Mucosa of stomach (tissue), 1 donor: ENCODE results near the gene CSNK2B.
A peak's percentile ranks its signal among the peaks of the same experiment; 100 is the strongest.

Experiments
- H3K27me3 ChIP-seq: one replicate; pipeline ENCODE4 v1.7.0; 2013; ENCODE audit warnings: mild to moderate bottlenecking, low read length; ENCODE audit not compliant: control insufficient read depth, insufficient read depth
- H3K36me3 ChIP-seq: one replicate; pipeline ENCODE4 v1.7.0; 2013; ENCODE audit warnings: low read length; ENCODE audit not compliant: control insufficient read depth, insufficient read depth
- H3K4me1 ChIP-seq: one replicate; pipeline ENCODE4 v1.7.0; 2013; ENCODE audit warnings: mild to moderate bottlenecking, low read length; ENCODE audit not compliant: control insufficient read depth, insufficient read depth
- H3K4me3 ChIP-seq: one replicate; pipeline ENCODE4 v1.7.0; 2013; ENCODE audit warnings: low read length
- H3K9ac ChIP-seq: one replicate; pipeline ENCODE4 v1.7.0; 2013; ENCODE audit warnings: mild to moderate bottlenecking, low read length, moderate library complexity
- H3K9me3 ChIP-seq: one replicate; pipeline ENCODE4 v1.7.0; 2013; ENCODE audit warnings: mild to moderate bottlenecking, low read length, moderate library complexity; ENCODE audit not compliant: control insufficient read depth
- donor health status: Pancreatic carcinoma.

Gene CSNK2B

GRCh38 chr6:31641370-31641769 lies 24.5 kb upstream of the CSNK2B start:
- Histone ChIP-seq H3K4me3 (no peak overlapping the region), H3K9ac (no peak overlapping the region), H3K36me3 (peaks cover 37% of the 10 kb centered on the region), H3K27me3 (no peaks in the 10 kb centered on the region), H3K9me3 (no peaks in the 10 kb centered on the region), H3K4me1 (no peaks in the 10 kb centered on the region)

- Histone ChIP-seq H3K9me3 (no peaks in the 10 kb centered on the region), H3K9ac (no peak overlapping the region), H3K36me3 (peaks cover 42% of the 10 kb centered on the region), H3K27me3 (no peaks in the 10 kb centered on the region), H3K4me3 (no peak overlapping the region), H3K4me1 (no peaks in the 10 kb centered on the region)
Measured at GRCh38 chr6:31642798-31643570, 22.9 kb upstream of the CSNK2B start.

DNA sequence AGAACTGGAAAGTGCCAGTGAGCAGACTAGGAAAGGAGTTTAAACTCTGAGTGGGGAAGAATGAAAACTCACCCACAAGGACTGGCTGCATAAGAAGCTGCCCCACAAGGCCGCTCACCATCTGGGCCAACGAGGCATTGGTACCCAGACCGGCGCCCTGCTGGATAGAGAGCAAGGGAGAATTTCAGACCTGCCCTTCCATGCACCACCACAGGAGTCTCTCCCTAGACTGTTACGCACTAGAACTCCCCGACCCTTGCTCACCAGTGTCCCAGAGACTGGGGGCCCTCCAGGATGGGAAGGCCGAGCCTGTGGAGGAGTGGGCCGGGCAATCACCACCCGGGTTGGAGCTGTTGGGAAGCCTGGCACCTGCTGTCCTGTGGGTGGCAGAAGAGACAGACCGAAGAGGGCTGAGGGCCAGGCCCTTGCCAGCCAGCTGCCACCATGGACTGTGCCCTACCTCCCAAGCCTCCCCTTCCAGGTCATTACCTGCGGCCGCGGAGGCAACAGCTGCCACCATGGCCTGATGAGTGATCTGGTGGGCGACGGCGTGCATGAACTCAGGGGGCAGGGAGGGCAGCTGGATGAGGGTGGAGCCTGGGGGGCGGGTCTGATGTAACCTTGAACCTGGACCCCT lies 21.9 kb upstream of the CSNK2B start:
- Histone ChIP-seq H3K4me1 (no peaks in the 10 kb centered on the region), H3K9me3 (no peaks in the 10 kb centered on the region), H3K9ac (no peak overlapping the region), H3K4me3 (no peak overlapping the region), H3K36me3 (peaks cover 49% of the 10 kb centered on the region), H3K27me3 (no peaks in the 10 kb centered on the region)

GRCh38 chr6:31645325-31645724 lies 20.6 kb upstream of the CSNK2B start:
- Histone ChIP-seq H3K4me3 (no peak overlapping the region), H3K9ac (no peak overlapping the region), H3K36me3 (peaks cover 41% of the 10 kb centered on the region), H3K4me1 (no peaks in the 10 kb centered on the region), H3K27me3 (no peaks in the 10 kb centered on the region), H3K9me3 (no peaks in the 10 kb centered on the region)

GRCh38 chr6:31651602-31652191 lies 14.2 kb upstream of the CSNK2B start:
- Histone ChIP-seq H3K36me3 (peaks cover 16% of the 10 kb centered on the region), H3K9me3 (no peaks in the 10 kb centered on the region), H3K4me3 (peak overlapping the region; percentile 80), H3K9ac (peak overlapping the region; percentile 92), H3K27me3 (no peaks in the 10 kb centered on the region), H3K4me1 (peaks cover 9% of the 10 kb centered on the region)

- Histone ChIP-seq H3K9ac (peak overlapping the region; percentile 92), H3K9me3 (no peaks in the 10 kb centered on the region), H3K27me3 (no peaks in the 10 kb centered on the region), H3K4me1 (peaks cover 13% of the 10 kb centered on the region), H3K4me3 (peak overlapping the region; percentile 80), H3K36me3 (peaks cover 16% of the 10 kb centered on the region)
Measured at GRCh38 chr6:31652925-31653724, 12.8 kb upstream of the CSNK2B start.

DNA sequence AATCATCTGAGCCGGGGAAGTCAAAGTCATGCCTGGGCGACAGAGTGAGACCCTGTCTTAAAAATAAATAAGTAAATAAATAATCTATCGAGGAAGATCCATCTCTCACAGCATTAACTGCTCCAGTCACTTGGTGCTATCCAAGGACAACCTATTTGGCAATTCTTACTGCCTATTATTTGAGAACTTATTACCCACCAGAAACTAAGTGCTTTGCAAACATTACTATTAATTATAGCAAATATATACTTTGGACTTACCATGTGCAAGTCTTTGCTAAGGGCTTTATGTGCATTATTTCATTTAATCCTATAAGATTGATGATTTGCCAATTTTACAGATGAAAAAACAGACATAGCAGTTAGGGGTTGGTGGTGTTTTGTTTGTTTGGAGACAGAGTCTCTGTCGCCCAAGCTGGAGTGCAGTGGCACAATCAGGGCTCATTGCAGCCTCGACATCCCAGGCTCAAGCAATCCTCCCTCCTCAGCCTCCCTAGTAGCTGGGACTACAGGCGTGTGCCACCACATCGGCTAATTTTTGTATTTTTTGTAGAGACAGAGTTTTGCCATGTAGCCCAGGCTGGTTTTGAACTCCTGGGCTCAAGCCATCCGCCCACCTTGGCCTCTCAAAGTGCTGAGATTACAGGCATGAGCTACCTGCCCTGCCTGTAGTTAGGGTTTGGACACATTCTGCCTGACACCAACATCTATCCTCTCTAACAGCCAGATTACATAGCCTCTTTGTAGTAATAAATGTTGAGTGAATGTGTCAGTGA lies 11.1 kb upstream of the CSNK2B start:
- Histone ChIP-seq H3K9me3 (no peaks in the 10 kb centered on the region), H3K36me3 (peaks cover 5% of the 10 kb centered on the region), H3K4me3 (no peak overlapping the region), H3K4me1 (peaks cover 29% of the 10 kb centered on the region), H3K27me3 (no peaks in the 10 kb centered on the region), H3K9ac (no peak overlapping the region)

DNA sequence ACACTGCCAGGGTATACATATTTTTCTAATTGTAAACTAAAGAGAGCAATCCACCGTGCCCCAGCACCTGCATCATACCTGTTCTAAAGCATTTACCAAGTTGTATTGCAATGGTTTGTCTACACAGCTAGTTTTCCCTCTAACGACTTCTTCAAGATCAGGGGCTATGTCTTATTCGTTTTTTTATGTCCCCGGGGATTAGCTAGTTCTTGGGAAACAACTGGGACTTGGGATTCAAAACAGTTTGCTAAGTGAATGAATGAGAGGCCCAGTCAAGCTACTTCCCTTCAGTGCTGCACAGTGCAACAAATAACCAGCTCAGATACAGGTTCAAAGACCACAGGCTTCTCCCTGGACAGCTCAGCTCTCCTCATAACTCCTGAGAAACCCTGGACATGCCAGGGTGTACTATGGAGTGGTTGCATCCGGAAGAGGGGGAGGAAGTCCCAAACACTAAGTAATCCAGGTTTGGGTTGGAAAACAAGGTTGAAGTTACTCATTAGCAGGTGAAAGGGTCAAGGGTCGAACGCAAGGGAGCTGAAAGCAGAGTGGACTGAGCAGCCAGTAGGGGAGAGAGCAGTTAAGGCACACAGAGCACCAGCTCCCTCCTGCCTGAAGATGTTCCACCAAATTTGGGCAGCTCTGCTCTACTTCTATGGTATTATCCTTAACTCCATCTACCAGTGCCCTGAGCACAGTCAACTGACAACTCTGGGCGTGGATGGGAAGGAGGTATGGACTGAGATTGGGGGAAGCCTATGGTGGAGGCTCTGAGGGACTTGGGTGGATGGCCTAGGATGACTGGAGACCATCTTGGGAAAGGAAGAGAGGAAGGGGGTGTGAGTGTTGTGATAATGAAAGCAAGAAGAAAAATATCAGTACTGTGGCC lies 10.3 kb upstream of the CSNK2B start, which contains the start of gene APOM:
TSS of gene APOM (plus strand) at position 546 of the 889 bp plus-strand sequence. CDS start at position 619, 73 bp downstream.
- no peaks in the 10 kb centered on the region for H3K9me3 ChIP-seq
- H3K4me3 ChIP-seq = no peak within 1 kb of the TSS
- no peaks in the 10 kb centered on the region for H3K27me3 ChIP-seq
- H3K4me1 ChIP-seq = peaks cover 29% of the 10 kb centered on the region
- peaks cover 5% of the 10 kb centered on the region for H3K36me3 ChIP-seq
- H3K9ac ChIP-seq = no peak within 1 kb of the TSS

GRCh38 chr6:31657406-31658157 lies 8.3 kb upstream of the CSNK2B start:
- H3K27me3 ChIP-seq = no peaks in the 10 kb centered on the region
- no peaks in the 10 kb centered on the region for H3K9me3 ChIP-seq
- H3K36me3 ChIP-seq = peaks cover 5% of the 10 kb centered on the region
- H3K4me1 ChIP-seq = peaks cover 25% of the 10 kb centered on the region
- no peak overlapping the region for H3K4me3 ChIP-seq
- H3K9ac ChIP-seq = no peak overlapping the region

DNA sequence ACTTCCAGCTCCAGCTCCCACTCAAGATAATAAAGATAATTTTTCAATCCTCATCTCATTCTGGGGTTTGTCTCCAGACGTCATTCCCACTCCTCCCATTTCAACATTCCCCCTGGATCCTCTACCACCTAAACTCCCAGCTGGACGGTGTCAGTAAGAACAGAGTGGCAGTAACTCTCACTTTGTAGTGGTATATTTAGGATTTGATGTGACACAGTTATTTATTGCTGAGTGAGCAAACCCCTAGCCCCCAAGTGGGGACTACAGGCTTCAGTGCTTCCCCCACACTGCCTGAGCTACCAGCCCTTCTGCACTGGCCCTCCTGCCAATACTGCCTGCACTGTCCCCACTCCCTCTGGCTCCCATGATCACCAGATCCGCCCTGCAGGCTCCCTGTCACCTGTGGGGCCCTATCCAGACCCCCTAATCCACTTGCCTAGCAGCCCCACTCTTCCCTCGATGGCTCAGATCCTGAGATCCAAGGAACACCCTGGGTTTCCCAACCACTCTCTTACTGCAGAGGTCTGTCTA lies 7.7 kb upstream of the CSNK2B start:
- Histone ChIP-seq H3K4me3 (no peak overlapping the region), H3K27me3 (no peaks in the 10 kb centered on the region), H3K4me1 (peaks cover 26% of the 10 kb centered on the region), H3K36me3 (peaks cover 5% of the 10 kb centered on the region), H3K9ac (no peak overlapping the region), H3K9me3 (no peaks in the 10 kb centered on the region)
